HG03175 (cell line): ENCODE measurements around the gene FIP1L1.
"Not testable (repeated sequence)": the region's sequence is repeated elsewhere in the genome, so short reads cannot be mapped to it uniquely, and the experiment has no call there.

ENCODE experiments used
- ATAC-seq: cut with Tn5 transposase; IDR thresholded peaks from one replicate; pipeline ENCODE4 v1.9.1; 2021; ENCODE audit warnings: mild to moderate bottlenecking, moderate library complexity; ENCODE audit not compliant: unreplicated experiment

FIP1L1 gene

GRCh38 chr4:53377319-53378170 is at the start of gene FIP1L1:
Gene FIP1L1 (plus strand): TSS chr4:53377641. CDS start chr4:53377839, 198 bp downstream.
- ATAC-seq = peak; percentile 88

GRCh38 chr4:53334916-53335315 is 42.5 kb upstream of the FIP1L1 start:
- not testable (repeated sequence) for ATAC-seq

- ATAC-seq = not testable (repeated sequence)
These were observed 37.3 kb upstream of the FIP1L1 start for GRCh38 chr4:53340145-53340544.

GRCh38 chr4:53346392-53346791 is 31.0 kb upstream of the FIP1L1 start:
- ATAC-seq = not testable (repeated sequence)

GRCh38 chr4:53346920-53347852 is 30.3 kb upstream of the FIP1L1 start:
- ATAC-seq = no peak

GRCh38 chr4:53348046-53348445 is 29.4 kb upstream of the FIP1L1 start:
- no peak for ATAC-seq

GRCh38 chr4:53349091-53349491 is 28.4 kb upstream of the FIP1L1 start:
- no peak for ATAC-seq

GRCh38 chr4:53354012-53354722 is 23.3 kb upstream of the FIP1L1 start:
- no peak for ATAC-seq

- ATAC-seq = no peak
These were observed 21.4 kb upstream of the FIP1L1 start for GRCh38 chr4:53355930-53356521.

- no peak for ATAC-seq
These were observed 16.0 kb upstream of the FIP1L1 start for GRCh38 chr4:53361451-53361850.

- ATAC-seq = no peak
These were observed 15.3 kb upstream of the FIP1L1 start for GRCh38 chr4:53362093-53362492.

GRCh38 chr4:53364624-53365023 is 12.8 kb upstream of the FIP1L1 start:
- ATAC-seq = no peak

- ATAC-seq = peak; percentile 11
These were observed 12.3 kb upstream of the FIP1L1 start for GRCh38 chr4:53365121-53365485.

- peak; percentile 96 for ATAC-seq
These were observed 11.7 kb upstream of the FIP1L1 start, which contains the start of gene SCFD2 for GRCh38 chr4:53365486-53366300. Gene SCFD2 (minus strand): TSS chr4:53366061.

- peak; percentile 31 for ATAC-seq
These were observed 11.1 kb upstream of the FIP1L1 start for GRCh38 chr4:53366301-53366716.

- no peak for ATAC-seq
These were observed 9.7 kb upstream of the FIP1L1 start for GRCh38 chr4:53367721-53368120.

- ATAC-seq = no peak
These were observed 6.4 kb upstream of the FIP1L1 start for GRCh38 chr4:53371049-53371448.

- no peak for ATAC-seq
These were observed 5.5 kb upstream of the FIP1L1 start for GRCh38 chr4:53371843-53372521.

- ATAC-seq = no peak
These were observed 2.6 kb upstream of the FIP1L1 start for GRCh38 chr4:53374777-53375258.
